Esophagus muscularis mucosa (tissue), 4 donors: ENCODE data around the gene LRRC4C. TPM values are rescaled to one million over a fixed set of nuclear protein-coding genes. Genes with fewer than 3 reads are reported as not detected.
"Not testable (repeated sequence)": the region's sequence is repeated elsewhere in the genome, so short reads cannot be mapped to it uniquely, and the experiment has no call there.

Source experiments
- DNase-seq: peaks from one replicate; pipeline ENCODE4 v3.0.0-alpha.2; 2017; ENCODE audit errors: extremely low spot score
- H3K27ac ChIP-seq, 4 donors: fragments of 200-600 bp; sonication (generic); replicated peaks in 1 of 4; 1 replicate in 3 of 4; 2 replicates in 1 of 4; pipeline ENCODE4 v1.5.1; 2016 to 2019; ENCODE audit warnings: mild to moderate bottlenecking in 1 of 4
- H3K27me3 ChIP-seq, 4 donors: fragments of 200-600 bp; sonication (generic); one replicate each; pipeline versions ENCODE4 v1.5.1 to v1.6.0; 2016 to 2019
- H3K36me3 ChIP-seq, 4 donors: fragments of 200-600 bp; sonication (generic); one replicate each; pipeline ENCODE4 v1.5.1; 2016 to 2019
- H3K4me1 ChIP-seq, 4 donors: fragments of 200-600 bp; sonication (generic); one replicate each; pipeline ENCODE4 v1.5.1; 2016 to 2019
- H3K4me3 ChIP-seq, 4 donors: fragments of 200-600 bp; sonication (generic); 1 replicate in 2 of 4; 2 replicates in 2 of 4; pipeline ENCODE4 v1.5.1; 2016 to 2019; ENCODE audit warnings: mild to moderate bottlenecking in 4 of 4, moderate library complexity in 1 of 4
- H3K9me3 ChIP-seq, 4 donors: fragments of 200-600 bp; sonication (generic); 1 replicate in 3 of 4; 2 replicates in 1 of 4; pipeline ENCODE4 v1.5.1; 2016 to 2019
- EP300 ChIP-seq: sonication (generic); formaldehyde crosslinking; IDR thresholded peaks from one replicate; pipeline ENCODE4 v1.6.1; 2017; ENCODE audit warnings: antibody characterized with exemption
- POLR2A ChIP-seq: fragments of 450-650 bp; IDR thresholded peaks from one replicate; pipeline ENCODE4 v1.6.1; 2017; ENCODE audit warnings: antibody characterized with exemption, moderate library complexity, mild to moderate bottlenecking, low read depth
- POLR2AphosphoS5 ChIP-seq, 2 donors: sonication (generic); formaldehyde crosslinking; IDR thresholded peaks; one replicate each; pipeline ENCODE4 v1.6.1; 2017; ENCODE audit warnings: antibody characterized with exemption in 2 of 2
- WGBS: methylation state at CpG from one replicate; pipeline ENCODE4 v1.1.5; 2018; 5-methylcytosine and 5-hydroxymethylcytosine counted together
- intact Hi-C: fragments of 100-400 bp; cut with DNase I; formaldehyde crosslinking; loops from one replicate; pipeline ENCODE4 v1.15.1; 2023
- total RNA-seq, 4 donors: library from RNA; depleted of rRNA; stranded (reverse); fragments of >200 nt; gene quantifications; one replicate each; pipeline versions ENCODE4 v1.1.0 to v1.2.1, GENCODE V29; 2016
- TF ChIP-seq, protein P1 (sequence below), 3 experiments: fragments of 200-600 bp in 2 of 3; fragments of 450-650 bp in 1 of 3; sonication (generic) in 2 of 3; IDR thresholded peaks; one replicate each; pipeline ENCODE4 v1.5.1; 2017 to 2019; ENCODE audit warnings: antibody characterized with exemption in 3 of 3, mild to moderate bottlenecking in 2 of 3, moderate library complexity in 1 of 3

Gene LRRC4C
- total RNA-seq, 4 donors from 2014 or later, result 1.2 to 4.0 (median 2.2) TPM

GRCh38 chr11:41039592-41039991, 419.9 kb downstream of the LRRC4C start:
- H3K4me1 ChIP-seq, result no peaks in the 10 kb centered on the region
- H3K4me3 ChIP-seq, result no peak overlapping the region
- intact Hi-C loops, result no loop called here
- no peaks in the 10 kb centered on the region for H3K9me3 ChIP-seq
- no peak overlapping the region for H3K27ac ChIP-seq
- DNase-seq, result no peak
- 97% methylated on average over 8 of the region's 8 CpGs for WGBS
- no peaks in the 10 kb centered on the region for H3K36me3 ChIP-seq
- no peaks in the 10 kb centered on the region for H3K27me3 ChIP-seq
- TF ChIP-seq EP300, result no peak
- no peak for TF ChIP-seq POLR2AphosphoS5 (IDR thresholded peaks at IDR 0.05)
- TF ChIP-seq, protein P1, sequence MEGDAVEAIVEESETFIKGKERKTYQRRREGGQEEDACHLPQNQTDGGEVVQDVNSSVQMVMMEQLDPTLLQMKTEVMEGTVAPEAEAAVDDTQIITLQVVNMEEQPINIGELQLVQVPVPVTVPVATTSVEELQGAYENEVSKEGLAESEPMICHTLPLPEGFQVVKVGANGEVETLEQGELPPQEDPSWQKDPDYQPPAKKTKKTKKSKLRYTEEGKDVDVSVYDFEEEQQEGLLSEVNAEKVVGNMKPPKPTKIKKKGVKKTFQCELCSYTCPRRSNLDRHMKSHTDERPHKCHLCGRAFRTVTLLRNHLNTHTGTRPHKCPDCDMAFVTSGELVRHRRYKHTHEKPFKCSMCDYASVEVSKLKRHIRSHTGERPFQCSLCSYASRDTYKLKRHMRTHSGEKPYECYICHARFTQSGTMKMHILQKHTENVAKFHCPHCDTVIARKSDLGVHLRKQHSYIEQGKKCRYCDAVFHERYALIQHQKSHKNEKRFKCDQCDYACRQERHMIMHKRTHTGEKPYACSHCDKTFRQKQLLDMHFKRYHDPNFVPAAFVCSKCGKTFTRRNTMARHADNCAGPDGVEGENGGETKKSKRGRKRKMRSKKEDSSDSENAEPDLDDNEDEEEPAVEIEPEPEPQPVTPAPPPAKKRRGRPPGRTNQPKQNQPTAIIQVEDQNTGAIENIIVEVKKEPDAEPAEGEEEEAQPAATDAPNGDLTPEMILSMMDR (IDR thresholded peaks at IDR 0.05), result no peak
- no peak for TF ChIP-seq POLR2A

GRCh38 chr11:41031551-41032060, 427.8 kb downstream of the LRRC4C start:
- intact Hi-C loops, result no loop called here
- H3K9me3 ChIP-seq, result no peaks in the 10 kb centered on the region
- no peak overlapping the region for H3K27ac ChIP-seq
- no peak for DNase-seq
- TF ChIP-seq EP300 (no peak), POLR2A (no peak), POLR2AphosphoS5 (IDR thresholded peaks at IDR 0.05) (no peak)
- TF ChIP-seq, protein P1 (IDR thresholded peaks at IDR 0.05), result no peak
- 47% methylated on average over 1 of the region's 1 CpG for WGBS
- no peak overlapping the region for H3K4me3 ChIP-seq
- H3K27me3 ChIP-seq, result no peaks in the 10 kb centered on the region
- no peaks in the 10 kb centered on the region for H3K36me3 ChIP-seq
- no peaks in the 10 kb centered on the region for H3K4me1 ChIP-seq

- intact Hi-C loops, result no loop called here
- no peaks in the 10 kb centered on the region for H3K27me3 ChIP-seq
Measured at GRCh38 chr11:41020259-41020658, 439.2 kb downstream of the LRRC4C start.

GRCh38 chr11:41019666-41020065, 439.8 kb downstream of the LRRC4C start:
- DNase-seq, intact Hi-C loops, H3K4me1 ChIP-seq, H3K27ac ChIP-seq, H3K27me3 ChIP-seq, H3K36me3 ChIP-seq, H3K9me3 ChIP-seq, H3K4me3 ChIP-seq: not testable (repeated sequence)

More at GRCh38 chr11:41020259-41020658, 439.2 kb downstream of the LRRC4C start:
- 85% methylated on average over 4 of the region's 4 CpGs for WGBS
- Histone ChIP-seq H3K4me3 (no peak overlapping the region), H3K9me3 (no peaks in the 10 kb centered on the region), H3K4me1 (no peaks in the 10 kb centered on the region), H3K36me3 (no peaks in the 10 kb centered on the region), H3K27ac (no peak overlapping the region)
- no peak for DNase-seq
- TF ChIP-seq POLR2A (no peak), EP300 (no peak), POLR2AphosphoS5 (IDR thresholded peaks at IDR 0.05) (no peak)
- TF ChIP-seq, protein P1 (IDR thresholded peaks at IDR 0.05), result no peak

GRCh38 chr11:41018224-41018623, 441.2 kb downstream of the LRRC4C start:
- no peak overlapping the region for H3K4me3 ChIP-seq
- WGBS, result 29% methylated on average over 3 of the region's 3 CpGs
- no peaks in the 10 kb centered on the region for H3K4me1 ChIP-seq
- no peaks in the 10 kb centered on the region for H3K27me3 ChIP-seq
- DNase-seq, result no peak
- H3K27ac ChIP-seq, result no peak overlapping the region
- H3K9me3 ChIP-seq, result no peaks in the 10 kb centered on the region
- H3K36me3 ChIP-seq, result no peaks in the 10 kb centered on the region
- intact Hi-C loops, result no loop called here
- TF ChIP-seq EP300 (no peak), POLR2A (no peak), POLR2AphosphoS5 (IDR thresholded peaks at IDR 0.05) (no peak)
- TF ChIP-seq, protein P1 (IDR thresholded peaks at IDR 0.05), result no peak
